Left lobe of liver (tissue), 2 donors: ENCODE results near the gene PPM1M. TPM values are rescaled to one million over a fixed set of nuclear protein-coding genes. Genes with fewer than 3 reads are reported as not detected.

Source experiments
- ATAC-seq: fragments of 200-7000 bp; cut with Tn5 transposase; one replicate; pipeline ENCODE4 v1.9.1; 2020; ENCODE audit warnings: mild to moderate bottlenecking, moderate library complexity
- DNase-seq: peaks from one replicate; pipeline ENCODE4 v3.0.0-alpha.2; 2020; ENCODE audit warnings: low spot score
- total RNA-seq: library from RNA; stranded (reverse); gene quantifications from one replicate; pipeline ENCODE4 v1.2.1, GENCODE V29; 2021
- donor health status: DM: no; HTN: no; CAD: no; lungs with moderate emphysema.
- donor health status: DM: no; HTN: yes; CAD: no.

The PPM1M gene
- total RNA-seq, 1 donor from 2014 or later, result 4.2 TPM

DNA sequence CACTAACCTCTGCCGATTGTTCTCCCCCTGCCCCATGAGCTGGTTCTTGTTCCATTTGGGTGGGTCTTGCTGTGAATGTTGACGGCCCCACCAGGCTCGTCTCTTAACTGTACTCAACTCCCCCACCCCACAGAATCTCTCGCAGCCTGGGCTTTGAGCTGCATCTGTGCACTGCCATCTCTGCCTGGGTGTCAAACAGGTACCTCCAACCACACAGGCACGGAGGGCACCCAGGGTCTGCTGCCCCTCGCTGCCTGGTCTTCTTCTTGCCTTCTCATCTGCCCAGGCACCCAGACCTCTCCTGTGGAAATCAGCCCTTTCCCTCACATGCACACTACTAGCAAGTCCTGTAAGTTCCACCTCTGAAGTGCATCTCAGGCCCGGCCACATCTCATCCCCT lies 30.2 kb upstream of the PPM1M start:
- no peak for DNase-seq

DNA sequence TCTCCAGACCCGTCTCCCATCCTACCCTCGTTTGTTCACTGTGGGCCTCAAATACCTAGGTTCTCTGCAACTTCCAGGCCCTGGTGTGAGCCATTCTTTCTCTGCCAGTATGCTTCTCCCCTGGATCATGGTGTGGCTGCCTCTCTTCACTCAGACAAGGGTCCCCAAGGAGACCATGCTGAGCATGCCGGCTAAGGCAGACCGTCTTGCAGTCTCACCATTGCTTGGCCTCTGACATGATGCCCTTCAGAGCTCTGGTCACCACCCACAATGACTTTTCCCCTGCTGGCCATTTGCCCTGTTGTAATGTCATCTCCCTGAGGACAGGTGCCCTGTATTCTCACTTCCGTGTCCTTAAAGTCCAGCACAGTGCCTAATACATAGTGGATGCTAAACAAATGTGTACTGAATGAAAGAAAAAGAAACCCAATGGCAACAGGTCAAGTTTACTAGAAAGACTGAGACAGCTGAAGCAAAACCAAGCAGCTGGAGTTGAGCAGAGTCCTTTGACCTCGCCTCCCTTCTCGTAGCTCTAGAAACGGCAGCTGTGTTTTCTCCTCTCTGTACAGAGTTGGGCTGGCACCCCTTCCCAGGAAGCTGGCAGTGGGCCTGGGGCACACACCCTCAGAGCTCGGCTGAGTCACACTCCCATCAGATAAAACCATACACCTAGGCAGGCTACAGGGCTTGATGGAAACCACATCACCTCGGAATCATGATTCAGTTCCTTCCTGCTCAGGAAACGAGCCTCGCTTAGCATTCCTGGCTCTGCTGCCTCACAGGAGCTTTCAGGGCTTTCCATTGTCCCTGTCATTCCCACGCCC lies 28.8 kb upstream of the PPM1M start:
- peak; percentile 58 for ATAC-seq
- DNase-seq, result peak; percentile 85

More for the DNA sequence above, 30.2 kb upstream of the PPM1M start:
- ATAC-seq, result no peak

DNA sequence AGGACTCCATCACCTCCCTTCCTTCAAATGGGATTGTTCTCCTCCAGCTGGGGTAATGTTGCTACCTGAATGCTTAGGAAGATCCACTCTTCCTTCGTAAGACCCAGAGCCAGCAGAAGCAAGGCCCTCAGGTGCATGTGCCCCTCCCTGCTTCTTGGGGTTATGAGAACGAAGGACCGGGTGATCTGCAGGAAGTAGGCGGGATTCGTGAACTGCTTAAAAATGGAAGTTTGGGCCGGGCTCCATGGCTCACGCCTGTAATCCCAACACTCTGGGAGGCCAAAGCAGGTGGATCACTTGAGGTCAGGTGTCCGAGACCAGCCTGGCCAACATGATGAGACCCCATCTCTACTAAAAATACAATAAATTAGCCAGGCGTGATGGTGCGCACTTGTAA lies 28.2 kb upstream of the PPM1M start:
- DNase-seq, result no peak
- ATAC-seq, result no peak

DNA sequence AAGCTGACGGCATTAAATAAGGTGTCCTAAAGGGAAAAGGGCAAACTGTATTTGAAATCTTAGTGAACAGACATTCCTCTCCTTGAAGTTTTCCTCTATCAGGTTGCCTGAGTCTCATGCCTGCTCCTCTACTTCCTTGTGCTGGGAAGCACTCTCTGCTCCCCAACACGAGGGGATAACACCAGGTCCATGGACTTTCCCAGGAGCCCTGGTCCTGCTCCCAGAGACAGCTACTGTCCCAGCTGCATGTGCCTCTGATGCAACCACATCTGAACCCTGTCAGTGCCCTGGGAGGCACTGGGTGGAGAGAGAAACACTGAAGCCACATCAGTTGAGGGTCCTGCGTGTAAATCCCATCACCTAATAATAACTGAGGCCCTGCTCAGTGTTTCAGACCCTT lies 27.5 kb upstream of the PPM1M start:
- DNase-seq (no peak), ATAC-seq (peak; percentile 21)

DNA sequence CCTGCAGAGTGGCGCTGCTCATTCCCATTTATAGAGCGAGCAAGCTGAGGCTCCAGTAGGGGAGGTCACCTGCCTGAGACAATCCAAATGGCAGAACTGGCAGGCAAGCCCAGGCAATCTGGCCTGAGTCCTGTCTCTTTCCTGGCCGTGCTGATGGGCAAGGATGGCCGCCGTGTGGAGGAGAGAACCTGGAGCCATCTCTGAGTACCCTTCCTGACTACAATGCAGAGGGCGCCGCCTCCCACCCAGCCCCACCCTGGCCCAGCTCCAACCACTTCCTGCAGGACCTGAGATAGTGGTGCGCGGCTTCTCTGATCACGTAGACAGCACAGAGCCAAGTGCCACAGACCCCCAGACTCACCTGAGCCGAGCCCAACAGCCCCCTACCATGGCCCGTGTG lies 27.1 kb upstream of the PPM1M start:
- no peak for DNase-seq
- ATAC-seq, result no peak

DNA sequence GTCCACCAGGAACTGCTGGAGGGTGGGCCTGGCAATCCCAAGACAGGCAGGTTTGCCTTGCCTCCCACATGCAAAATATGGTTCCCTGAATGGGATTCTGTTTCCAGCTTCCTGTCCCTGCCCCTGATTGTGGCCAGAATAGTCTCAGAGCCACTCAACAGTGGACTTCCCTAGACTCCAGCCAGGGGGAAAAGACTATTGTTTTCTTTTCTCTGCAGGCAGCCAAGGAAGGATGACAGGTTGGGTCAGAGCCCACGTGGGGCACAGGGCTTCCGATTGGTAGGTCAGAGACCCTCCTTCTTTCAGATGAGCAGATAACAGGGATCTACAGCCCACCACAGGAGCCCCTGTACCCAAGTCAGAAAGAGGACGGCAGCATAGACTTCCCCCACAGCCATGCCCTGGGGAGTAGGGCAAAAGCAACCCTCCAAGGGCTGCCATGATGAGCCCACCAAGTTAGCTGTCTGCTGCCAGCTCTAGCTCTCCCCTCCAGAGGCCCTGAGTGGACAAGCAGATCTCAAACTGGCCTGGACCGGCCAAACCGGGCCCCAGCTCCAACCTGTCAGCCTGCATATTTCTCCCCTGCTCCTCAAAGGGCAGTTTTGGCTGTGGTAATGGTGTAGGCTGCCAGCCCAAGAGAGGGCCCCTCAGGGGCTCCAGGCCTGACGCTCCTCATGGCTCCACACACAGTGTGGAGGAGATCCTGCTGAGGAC lies 26.5 kb upstream of the PPM1M start:
- DNase-seq, result no peak
- ATAC-seq, result no peak

DNA sequence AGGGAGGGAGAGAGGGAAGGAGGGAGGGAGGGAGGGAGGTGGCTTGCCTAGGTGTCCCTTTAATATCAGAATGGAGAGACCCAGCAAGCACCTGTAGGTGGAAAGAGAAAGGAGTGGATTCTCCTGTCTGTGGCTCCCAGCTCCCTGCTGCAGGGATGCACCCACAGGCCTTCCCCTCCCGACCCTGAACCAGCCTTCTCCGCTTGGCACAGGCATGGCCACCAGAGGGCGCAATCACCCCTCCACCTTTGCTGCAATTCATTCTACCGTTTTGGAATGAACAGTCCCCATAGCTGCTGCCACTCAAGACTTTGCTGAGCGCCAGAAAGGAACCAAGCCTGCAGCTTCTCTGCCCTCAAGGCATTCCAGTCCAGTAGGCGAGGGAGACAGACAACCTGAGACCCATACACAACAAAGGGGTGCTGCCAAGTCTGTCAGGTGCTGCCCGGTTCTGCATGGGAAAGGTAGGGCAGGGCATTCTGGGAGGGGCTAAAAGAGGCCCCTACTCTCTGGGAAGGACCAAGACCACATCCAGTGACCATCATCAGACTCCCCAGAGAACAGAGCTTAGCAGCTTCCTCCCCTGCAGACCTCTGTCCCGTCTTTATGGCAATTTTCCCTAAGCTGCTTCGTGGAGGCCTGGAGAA lies 25.1 kb upstream of the PPM1M start:
- DNase-seq, result peak; percentile 81
- ATAC-seq, result peak; percentile 69

DNA sequence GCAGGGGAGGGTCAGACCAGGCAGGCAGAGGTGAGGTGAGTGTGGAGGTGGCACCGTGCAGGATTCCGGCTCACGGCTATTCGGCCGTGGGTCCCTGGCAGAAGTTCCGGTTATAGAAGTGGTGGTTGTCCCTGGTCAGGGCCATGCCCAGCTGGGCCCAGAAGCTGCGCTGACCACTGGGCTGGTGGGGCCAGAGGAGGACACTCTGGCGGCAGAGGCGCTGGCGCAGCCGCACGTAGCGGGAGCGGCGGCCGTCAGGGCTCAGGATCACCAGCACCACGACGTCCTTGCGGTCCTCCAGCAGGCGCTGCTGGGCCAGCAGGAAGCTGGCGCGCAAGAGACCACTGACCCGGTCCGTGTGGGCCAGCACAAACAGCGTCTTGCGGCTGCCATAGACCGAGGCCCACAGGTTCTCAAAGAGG lies 24.4 kb upstream of the PPM1M start:
- DNase-seq (no peak), ATAC-seq (no peak)

DNA sequence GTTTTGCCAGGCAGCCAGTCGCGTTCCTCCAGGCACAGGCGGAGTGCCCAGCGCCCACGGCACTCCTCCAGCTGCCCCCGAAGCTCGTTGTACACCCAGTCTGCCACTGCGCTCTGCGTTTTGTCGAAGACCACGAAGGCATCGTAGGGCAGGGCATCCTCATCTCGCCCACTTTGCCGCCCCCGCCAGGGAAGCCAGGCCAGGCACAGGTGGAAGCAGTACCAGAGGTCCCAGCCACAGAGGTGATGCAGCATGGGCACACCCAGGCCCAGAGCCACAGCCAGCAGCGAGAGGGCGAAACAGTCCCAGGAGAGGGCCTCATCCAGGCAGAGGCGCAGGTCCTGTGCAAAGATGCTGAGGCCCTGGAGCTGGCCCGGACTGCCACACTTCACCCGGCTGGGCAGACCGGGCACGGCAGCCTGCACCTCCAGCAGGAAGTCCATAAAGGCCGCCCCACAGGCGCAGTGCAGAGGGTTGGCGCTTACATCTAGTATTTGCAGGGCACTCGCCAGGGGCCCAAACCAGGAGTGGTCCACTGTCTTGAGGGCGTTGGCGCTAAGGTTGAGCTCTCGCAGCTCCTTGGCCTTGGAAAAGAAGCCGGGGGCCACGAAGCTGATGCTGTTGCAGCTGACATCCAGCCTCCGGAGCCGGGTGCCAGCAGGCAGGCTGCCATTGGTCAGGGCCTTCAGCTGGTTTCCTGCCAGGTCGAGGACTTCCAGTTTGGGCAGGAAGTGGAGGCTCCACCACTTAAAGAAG lies 23.8 kb upstream of the PPM1M start:
- ATAC-seq, result no peak
- DNase-seq, result no peak

DNA sequence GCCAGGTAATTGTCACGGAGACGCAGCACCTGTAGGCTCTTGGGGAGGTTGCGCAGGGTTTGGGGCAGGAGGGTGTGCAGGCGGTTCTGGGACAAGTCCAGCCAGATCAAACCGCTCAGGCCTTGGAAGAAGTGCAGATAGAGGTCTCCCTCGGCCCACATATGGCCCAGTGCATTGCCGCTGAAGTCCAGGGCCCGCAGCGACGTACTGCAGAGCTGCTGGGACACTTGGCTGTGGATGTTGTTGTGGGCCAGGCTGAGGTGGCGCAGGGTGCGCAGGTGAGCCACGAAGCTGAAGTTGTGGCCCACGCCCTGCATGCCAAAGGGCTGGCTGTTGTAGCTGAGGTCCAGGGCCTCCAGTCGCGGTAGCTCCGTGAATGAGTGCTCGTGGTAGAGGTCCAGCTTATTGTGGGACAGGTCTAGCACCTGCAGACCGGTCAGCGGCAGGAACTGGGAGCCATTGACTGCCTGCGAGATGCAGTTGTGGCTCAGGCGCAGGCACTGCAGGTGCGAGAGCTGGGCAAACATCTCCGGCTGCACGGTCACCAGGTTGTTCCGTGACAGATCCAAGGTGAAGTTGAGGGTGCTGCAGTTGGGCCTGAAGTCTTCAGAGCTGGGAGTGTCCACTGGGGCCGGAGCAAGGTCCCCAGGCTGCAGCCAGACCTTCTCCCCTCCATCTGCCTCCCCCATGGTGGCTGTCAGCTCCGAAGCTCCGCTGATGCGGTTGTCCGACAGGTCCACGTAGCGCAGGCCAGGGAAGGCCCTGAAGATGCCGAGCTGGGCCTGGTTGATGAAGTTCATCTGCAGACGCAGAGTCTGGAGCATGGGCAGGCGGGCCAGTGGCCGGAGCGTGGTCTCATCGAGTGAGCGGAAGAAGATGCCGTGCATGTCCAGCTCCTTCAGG lies 23.0 kb upstream of the PPM1M start:
- DNase-seq (no peak), ATAC-seq (no peak)

DNA sequence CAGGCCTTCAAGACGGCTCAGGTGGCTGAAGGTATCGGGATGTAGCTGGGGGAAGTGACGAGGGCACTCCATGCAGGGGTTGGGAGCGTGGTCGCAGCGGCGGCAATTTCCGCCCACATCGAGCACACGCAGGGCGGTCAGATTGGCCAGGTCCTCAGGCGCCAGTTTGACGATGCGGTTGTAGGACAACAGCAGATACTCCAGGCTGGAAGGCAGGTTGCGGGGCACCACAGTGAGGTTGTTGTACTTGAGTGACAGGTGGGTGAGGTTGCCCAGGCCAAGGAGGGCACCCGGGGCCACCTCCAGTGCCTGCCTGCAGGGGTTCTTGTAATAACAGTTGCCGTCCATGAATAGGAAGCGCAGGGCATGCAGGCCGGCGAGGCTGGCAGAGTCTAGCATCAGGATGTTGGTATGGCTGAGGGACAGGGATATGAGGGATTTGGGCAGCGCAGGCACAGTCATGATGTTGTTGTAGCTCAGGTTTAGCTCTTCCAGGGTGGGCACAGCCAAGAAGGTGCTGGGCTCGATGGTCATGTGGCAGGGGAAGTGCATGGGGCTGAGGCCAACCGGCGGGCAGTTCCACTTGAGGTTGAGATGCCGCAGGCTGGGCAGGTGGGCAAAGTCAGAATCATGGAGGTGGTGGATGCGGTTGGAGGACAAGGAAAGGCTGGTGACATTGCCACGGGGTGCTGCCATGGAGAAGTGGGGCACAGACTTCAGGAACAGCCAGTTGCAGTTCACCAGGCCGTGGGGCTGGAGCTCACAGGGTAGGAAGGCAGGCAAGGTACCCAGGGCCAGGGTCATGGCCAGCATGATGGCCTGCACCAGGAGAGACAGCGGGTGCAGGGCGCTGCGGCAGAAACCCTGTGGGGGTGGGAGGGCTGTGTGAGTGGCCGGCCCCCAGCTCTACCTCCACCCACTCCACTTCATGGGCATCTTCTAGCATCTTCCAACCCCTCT lies 21.8 kb upstream of the PPM1M start:
- no peak for DNase-seq
- no peak for ATAC-seq

DNA sequence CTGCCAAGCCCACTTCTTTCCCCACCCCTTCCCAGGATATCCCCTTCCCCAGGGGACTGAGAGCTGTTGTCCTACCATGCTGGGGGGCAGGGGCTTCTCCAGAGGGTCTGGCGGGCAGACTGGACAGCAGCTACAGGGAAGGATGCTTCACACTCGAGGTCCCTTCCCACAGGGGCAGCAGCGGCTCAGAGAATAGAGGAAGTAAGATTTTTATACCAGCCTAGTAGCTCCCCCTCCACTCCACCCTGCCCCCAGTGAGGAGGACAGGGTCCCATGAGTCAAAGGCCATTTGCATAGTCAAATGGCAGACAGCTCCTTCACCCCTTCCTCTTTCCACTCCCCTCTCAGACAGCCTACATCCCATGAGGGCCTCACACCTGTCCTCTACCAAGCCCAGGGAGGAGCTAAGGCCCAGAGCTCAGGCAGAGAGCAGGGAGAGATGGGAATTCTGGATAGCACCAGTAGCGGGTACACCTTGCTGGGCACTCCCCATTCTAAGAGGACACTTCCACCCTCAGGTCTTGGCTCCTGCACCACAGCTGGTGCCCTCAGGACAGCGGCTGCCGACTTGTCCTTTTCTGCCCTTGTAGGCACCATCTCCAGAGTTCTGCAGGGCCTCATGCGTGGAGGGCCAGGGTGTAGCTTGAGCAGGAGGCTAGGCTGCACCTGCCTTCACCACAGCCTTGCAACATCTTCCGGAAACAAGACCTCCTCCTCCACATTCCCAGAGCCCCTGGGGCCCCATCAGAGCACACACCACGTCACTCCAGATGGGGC lies 19.9 kb upstream of the PPM1M start, which contains the start of gene TLR9:
Gene TLR9, minus strand, starts transcription at position 194 of the 777 bp plus-strand sequence. Its CDS starts 116 bp downstream, at position 78.
- ATAC-seq (no peak), DNase-seq (no peak)

DNA sequence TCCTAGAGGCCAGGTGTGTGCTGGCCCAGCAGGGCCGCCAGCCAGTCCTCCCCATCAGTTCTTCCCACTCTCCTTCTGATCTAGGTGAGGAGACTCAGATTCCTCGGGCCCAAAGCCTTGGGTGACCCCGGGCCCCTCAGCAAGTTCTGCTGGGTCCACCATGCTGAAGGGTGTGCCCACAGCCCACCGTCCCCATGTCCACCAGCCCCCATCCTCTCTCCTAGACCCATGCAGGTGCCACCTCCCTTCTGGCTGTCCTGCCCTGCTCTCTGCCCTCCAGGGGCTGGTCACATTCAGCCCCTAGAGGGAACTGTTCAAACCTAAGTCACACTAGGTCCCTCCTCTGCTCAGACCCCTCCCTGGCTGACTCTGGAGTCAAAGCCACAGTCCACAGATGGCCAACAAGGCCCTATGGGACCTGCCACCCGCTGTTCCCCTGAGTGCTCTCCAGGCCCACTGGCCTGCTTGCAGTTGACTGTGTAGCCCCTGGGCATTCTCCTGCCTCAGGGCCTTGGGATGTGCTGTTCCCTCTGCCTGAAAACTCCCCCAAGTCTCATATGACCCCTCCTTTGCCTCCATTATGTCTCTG lies 19.2 kb upstream of the PPM1M start:
- ATAC-seq, result no peak
- DNase-seq, result no peak

DNA sequence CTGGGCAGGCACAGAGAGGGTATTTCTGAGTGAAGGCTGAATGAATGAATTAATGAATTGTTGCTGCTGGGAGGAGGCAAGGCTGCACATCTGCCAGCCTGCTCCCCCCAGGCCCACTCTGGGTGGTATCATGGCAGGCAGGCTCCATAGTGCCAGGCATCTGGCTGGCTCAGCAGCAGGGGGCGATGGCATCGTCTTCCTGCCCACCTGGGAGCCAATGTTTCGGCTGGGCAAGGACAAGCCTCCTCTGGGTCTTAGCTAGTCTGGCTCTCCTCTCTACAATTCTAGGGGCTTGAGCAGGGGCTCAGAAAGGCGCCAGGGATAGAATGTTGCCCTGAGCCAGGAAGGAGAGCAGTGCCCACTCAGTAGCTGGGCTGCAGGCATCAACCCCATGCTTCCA lies 18.4 kb upstream of the PPM1M start:
- no peak for DNase-seq
- ATAC-seq, result no peak

DNA sequence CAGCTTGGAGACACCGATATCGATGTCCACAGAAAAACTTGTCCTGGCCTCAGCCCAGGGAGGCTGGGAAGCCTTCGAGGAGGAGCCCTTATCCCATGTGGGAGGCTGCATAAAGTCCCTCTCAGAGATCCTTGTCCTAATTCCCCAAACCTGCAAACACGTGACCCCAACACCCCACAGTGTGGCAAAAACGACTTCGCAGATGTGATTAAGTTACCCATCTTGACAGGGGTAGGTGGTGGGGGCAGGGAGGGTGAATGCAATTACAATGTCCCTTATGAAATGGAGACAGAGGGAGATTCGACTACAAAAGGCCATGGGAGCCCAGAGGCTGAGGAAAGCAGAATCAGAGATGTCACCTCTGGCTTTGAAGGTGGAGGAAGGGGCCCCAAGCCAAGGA lies 17.8 kb upstream of the PPM1M start:
- ATAC-seq (no peak), DNase-seq (no peak)

DNA sequence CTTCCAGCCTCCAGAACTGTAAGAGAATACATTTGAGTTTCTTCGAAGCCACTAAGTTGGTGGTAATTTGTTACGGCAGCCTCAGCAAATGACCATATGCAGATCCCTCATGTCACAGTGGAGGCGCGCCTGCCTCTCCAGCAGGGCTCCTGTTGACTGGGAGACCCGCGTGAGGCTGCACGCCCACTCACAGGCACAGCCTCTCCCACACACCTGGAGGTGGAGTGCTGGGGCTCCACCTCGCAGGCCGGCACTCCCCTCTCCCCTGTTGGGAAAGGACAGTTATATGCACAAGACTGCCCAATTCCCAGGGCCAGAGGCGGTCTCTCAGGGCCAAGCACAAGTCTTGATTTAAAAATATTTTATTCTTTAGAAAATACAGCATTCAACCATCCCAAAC lies 17.3 kb upstream of the PPM1M start:
- DNase-seq (no peak), ATAC-seq (no peak)

DNA sequence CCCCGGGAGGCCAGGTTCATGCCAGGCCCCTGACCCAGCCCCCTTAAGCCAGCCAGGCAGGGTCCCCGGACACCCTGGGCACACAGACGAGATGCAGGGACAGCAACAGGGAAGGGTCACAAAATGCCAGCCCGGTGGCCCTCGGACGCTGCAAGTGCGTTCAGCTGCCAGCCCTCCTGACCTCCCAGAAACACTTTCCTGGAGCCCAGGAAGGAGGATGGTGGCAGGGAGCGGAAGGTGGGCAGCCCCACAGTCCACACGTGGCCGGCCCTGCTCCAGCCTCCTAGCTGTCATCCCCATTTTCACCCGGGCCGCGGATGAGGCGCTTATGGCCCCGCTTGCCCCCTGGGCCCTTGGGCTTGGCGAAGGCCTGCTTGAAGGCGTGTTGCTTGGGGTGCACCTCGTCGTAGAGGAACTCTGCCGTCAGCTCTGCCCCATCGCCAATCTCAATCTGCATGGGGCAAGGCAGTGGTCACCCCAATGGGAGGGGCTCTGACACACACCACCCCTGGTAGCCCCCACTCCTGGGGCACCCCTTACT lies 16.7 kb upstream of the PPM1M start:
- no peak for DNase-seq

More for the DNA sequence above, 16.7 kb upstream of the PPM1M start:
- no peak for ATAC-seq
